Urothelium cell line (cell line): ENCODE measurements around the gene UBR3.
"Not testable (repeated sequence)": the region's sequence is repeated elsewhere in the genome, so short reads cannot be mapped to it uniquely, and the experiment has no call there.

Experiments used
- DNase-seq: peaks from one replicate; pipeline ENCODE4 v3.0.0; 2011; ENCODE audit warnings: low spot score, mixed read lengths
- FAIRE-seq: peaks from 2 replicates; lab custom pipeline; 2011; peaks lifted over from hg19 to GRCh38; lab: Jason Lieb, UNC

The UBR3 gene

DNA sequence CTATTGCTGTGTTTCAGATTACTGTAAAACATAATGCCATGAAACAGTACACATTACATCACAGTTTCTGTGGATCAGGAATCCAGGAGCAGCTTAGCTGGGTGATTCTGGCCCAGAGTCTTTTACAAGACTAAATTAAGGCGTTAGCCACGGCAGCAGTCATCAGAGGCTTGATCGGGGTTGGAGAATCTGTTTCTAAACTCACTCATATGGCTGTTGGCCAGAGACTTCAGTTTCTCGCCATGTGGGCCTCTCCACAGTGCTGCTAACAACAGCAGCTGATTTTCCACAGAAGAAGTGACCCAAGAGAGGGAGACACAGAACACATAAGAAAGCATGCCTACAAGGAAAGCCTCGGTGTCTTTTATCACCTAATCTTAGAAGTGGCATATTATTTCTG lies 261.5 kb downstream of the UBR3 start:
- no peak for FAIRE-seq
- DNase-seq, result no peak

DNA sequence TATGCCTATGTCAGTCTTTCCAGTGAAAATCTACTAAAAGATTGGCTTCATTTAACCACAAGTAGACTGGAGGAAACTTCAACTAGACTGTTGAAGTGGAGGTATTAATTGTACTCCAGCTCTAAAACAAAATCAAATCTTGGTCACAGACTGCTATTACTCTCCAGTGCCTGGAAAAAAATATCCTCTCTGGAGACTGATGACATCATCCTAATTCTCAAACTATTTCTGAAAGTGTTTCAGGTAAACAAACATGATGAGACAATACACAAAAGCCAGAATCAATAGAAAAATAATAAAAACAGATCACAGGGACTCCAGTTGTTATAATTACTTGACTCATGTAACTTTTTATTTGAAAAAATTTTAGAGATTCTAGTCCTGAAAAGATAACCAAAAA lies 263.0 kb downstream of the UBR3 start:
- FAIRE-seq, result no peak
- DNase-seq, result no peak

DNA sequence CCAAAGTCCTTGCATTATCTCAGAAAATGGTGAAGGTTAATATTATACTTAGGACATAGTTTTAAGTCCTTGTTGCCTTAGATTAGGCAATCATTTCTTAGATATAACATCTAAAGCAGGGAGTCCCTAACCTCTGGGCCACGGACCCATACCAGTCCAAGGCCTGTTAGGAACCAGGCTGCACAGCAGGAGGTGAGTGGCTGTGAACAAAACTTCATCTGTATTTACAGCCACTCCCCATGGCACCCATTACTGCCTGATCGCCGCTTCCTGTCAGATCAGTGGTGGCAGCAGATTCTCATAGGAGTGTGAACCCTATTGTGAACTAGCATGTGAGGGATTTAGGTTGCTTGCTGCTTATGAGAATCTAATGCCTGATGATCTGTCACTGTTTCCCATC lies 264.2 kb downstream of the UBR3 start:
- FAIRE-seq, result no peak
- DNase-seq, result no peak

DNA sequence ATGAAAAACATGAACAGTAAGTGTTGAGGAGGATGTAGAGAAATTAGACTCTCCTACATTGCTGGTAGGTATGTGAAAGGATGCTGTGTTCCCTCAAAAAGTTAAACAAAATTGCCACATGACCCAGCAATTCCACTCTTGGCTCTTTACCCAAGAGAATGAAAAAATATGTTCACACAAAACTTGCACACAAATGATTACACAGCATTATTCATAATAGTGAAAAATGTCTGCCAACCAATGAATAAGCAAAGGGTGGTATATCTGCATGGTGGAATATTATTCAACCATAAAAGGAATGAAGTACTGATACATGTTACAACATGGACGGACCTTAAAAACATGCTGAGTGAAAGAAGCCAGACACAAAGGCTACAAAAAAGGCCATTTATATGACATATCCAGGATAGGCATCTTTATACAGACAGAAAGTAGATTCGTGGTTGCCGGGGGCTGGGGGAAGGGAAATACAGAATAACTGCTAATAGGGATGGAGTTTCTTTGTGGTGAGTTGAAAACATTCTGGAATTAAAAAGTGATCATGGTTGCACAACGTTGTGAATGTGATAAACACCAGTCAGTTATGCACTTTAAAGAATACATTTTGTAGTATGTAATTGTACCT lies 265.3 kb downstream of the UBR3 start:
- FAIRE-seq (no peak), DNase-seq (no peak)

DNA sequence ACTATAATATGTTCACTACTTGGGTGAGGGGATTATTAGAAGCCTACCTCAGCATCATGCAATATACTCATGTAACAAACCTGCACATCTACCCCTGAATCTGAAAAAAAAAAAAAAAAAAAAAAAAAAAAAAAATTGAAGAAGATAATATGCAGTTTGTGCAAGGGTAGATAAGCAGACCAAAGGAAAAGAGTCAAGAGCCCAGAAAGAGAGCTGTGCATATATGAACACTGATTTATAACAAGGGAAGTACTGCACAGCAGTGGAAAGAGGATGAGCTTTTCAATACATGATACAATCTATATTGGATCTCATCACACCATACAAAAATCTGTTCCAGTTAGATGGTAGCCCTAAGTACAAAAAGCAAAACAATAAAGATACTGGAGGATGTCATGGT lies 268.1 kb downstream of the UBR3 start:
- DNase-seq, result no peak
- no peak for FAIRE-seq

DNA sequence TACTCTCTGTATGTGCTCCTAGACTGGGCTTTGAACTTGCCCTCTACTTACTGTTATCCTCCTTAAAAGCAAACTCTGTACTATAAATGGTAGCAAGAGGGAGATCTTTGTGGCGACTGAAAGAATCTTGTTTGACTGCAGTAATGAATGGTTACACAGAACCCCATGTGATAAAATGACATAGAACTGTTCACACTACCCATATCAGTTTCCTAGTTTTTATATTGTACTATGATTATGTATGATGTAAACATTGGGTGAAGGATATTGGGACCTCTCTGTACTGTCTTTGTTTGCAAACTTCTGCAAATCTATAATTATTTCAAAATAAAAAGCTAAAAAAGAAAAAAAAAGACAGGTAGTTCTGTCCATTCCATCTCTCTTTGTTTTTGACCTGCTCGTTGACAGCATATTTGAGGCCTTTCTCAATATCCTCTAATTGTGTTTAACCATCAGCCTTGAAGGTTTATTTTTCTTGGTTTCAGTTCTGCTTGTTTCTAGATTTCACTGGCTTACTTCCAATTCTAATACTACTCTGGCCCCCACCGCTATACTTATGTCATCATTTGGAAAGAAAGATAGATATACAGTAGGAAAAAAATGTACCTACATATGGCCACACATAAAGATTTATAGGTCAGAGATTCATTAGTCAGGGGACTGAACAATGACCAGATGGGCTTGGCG lies 271.5 kb downstream of the UBR3 start:
- FAIRE-seq (no peak), DNase-seq (no peak)

DNA sequence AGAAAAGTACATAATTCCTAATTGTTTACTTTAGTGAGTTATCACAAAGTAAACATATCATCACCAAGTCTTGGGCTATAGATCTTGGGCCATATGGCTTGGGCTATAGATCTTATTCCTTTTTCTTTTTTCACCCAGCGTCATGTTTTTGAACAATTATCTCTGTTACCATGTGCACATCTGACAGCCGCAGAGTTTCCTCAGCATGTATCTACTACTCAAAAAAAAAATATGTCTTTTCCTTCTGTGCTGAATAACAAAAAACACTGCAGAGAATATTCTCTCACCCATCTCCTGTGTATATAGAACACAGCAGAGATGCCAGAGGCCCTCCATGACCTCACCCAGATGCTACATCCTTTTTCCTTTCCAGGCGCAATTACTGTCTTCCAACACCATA lies 274.5 kb downstream of the UBR3 start:
- DNase-seq, result no peak
- FAIRE-seq, result no peak

DNA sequence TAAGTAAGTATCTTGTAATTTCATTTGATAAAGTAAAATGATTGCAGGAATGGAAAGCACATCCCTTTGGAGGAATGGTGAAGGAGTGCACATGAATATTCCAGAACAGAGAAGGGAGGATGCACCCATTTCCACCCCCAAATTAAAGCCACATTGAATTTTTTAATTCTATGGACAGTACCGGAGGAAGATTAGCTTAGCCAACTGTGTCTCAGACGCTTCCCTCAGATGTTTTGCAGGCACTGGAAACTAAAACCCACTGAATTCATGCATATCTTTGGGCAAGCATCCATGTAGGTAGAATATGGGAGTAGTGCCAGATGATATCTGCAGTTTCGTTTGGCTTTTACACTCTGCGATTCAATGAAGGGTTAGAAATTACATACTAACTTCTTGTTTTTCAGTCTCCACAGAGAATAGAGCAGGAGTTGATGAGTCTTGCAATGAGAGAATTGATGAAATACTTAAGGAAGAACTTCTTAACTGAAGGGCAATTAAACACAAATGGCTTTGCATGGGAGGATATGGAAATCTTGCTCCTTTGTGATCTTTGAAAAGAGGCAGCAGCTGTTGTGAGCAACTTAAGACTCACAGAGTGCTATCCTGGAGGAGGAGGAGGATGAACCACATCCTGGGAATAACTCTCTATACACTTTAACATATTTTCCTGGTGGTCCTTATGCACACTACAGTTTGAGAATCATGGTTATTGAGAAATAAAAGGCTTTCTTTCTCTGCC lies 279.0 kb downstream of the UBR3 start:
- FAIRE-seq (no peak), DNase-seq (no peak)

DNA sequence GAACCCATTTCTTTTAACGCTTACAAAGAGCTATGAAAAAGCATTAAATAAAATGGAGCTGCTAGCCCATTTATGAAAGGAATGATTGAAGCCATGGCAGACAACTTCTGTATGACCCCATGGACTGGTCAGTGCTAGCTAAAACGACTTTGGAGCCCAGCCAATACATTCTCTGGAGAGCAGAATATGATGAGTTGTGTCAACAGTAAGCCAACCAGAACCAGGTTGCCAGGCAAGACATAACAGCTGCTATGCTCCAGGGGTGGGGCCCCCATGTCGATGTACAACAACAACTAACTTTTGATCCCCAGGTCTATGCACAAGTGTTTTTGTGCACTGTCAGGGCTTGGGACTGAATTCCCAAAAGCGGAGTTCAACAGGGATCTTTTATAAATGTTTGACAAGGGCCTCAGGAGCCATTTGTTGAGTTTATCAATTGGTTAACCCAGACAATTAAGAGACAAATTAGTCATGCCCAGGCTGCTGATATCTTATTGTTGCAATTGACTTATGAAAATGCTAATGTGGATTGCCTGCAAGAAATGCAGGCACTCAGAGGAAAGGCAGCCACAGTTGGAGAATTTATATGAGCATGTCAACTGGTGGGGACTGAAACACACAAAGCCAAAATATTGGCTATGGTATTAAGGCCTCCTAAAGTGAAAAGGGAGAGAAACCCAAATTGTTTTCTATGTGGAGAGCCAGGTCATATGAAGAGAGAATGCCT lies 286.1 kb downstream of the UBR3 start:
- FAIRE-seq, result no peak
- DNase-seq, result no peak

DNA sequence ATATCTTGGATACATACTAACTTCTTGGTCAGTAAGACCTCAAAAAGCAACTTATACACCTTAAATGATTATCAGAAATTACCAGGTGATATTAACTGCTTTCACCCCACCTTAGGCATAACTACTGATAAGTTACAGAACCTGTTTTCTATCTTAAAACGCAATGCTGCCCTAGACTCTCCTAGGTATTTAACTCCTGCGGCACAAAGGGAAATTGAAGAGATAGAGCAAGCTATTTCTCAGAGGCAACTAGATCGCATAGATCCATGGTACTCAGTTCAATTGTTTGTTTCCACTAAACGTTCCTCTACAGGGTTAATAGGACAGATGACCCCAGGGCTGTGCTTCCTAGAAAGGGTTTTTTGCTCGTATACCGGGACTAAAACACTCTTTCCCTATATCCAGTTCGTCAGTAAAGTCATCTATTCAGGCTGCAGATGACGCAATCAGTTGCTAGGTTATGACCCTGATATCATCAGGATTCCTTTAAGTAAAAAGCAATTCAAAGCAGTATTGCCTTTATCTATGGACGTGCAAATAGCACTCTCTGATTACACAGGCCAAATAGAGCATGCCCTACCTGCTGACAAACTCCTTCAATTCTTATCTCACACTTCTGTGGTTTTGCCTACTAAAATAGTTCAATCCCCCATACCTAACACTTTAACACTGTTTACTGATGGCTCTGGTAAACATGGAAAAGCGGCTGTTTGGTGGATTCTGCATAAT lies 288.4 kb downstream of the UBR3 start:
- DNase-seq (no peak), FAIRE-seq (no peak)

DNA sequence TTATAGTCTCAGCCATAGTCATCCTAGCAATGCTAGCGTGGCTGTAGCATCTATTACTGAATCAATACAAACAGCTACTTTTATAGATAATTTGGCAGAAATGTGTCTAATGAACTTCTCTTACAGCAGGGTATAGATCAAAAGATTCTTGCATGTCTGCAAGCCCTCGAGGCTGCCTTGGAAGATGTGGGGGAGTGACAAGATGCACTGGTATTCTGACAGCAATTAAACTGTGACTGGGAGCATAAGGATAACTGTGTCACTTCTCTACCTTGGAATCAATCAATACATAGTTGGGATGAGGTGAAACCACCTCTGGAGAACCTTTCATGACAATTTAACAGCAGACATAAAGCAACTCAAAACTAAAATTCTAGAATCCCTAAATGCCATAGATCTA lies 291.4 kb downstream of the UBR3 start:
- no peak for DNase-seq

DNA sequence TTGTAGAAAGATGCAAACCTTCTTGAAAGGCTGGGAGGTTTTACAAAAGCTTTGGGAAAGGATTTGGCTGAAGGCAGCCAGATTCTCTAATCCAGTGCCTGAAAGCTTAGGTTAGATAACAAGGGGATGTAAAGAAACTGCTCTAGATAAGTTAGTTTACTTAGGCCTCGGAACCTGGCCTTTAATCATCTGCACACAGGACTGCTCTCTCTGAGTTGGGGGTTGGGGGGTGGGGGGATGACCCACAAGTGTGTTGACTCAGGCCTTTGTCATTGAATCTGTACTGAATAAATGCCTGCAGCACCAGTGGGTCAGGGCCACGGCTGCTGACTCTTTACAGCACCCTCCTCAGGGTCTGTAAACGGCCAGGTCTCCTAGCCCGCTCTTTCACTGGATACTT lies 292.1 kb downstream of the UBR3 start:
- not testable (repeated sequence) for DNase-seq, FAIRE-seq

More for the DNA sequence above, 291.4 kb downstream of the UBR3 start:
- no peak for FAIRE-seq

DNA sequence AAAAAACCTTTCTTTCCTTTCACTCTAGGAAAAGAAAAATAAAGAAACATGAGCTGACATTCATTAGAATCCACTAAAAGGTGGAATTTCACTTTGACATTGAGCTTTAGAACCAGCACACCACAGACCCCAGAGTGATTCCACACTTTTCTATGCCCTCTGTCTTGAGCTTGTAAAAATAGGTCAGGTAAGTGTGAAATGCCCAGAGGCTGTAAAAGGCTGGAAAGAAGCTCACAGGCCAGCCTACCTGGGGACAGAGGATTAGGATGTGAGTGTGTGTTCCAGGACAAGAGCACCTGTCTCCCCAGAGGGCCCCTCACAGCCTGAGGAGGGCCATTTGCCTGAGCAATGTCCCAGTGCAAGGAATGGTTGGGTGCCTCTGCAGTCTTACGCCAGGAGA lies 294.4 kb downstream of the UBR3 start:
- DNase-seq, result no peak
- FAIRE-seq, result no peak

DNA sequence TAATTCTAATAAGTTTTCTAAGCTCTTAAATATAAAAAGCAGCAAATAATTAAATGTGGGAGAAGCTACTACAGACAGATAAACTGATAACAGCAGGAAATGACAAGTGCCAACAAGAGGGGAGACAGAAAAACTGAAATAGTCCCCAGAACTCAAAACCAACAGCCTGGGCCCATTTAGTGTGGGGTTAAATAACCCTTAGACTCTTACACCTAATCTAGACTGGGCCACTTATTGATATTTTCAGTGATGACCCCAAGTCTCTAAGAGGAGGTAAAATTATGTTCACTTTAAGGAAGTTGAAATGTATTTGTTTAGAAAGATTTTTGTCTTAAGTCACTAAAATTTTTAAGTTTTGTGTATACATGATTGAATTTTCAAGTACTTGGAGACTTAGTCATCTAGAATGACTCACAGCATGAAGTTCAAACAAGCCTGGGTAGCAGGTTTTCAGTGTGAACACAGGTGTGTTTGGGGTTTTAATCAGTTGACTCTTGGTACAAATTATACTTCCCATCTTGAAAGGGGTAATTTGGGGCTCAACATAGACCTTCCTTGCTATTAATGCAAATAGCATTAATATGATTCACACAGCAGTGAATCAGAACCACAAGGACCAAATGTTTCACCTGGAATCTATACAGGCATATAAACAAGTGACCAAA lies 295.8 kb downstream of the UBR3 start:
- DNase-seq, result peak; percentile 58
- FAIRE-seq, result no peak

DNA sequence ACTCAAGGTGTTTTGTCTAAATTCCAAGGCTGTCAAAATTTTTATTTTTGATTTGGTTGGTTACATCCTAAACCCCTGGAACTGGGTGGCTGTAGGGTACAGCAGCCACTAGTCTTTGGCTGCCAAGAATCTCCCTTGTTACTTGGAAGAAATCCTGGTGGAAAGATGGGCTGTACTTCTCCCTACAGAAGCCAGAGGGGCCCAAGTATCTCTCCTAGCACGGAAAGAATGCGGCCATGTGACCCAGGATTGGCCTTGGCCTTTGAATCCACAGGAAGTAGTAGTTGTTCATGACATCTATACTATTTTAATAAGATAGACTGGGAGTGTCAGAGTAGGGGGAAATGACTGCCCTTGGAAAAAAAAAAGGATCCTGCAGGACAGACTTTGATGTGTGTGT lies 296.3 kb downstream of the UBR3 start:
- no peak for FAIRE-seq
- peak; percentile 62 for DNase-seq

DNA sequence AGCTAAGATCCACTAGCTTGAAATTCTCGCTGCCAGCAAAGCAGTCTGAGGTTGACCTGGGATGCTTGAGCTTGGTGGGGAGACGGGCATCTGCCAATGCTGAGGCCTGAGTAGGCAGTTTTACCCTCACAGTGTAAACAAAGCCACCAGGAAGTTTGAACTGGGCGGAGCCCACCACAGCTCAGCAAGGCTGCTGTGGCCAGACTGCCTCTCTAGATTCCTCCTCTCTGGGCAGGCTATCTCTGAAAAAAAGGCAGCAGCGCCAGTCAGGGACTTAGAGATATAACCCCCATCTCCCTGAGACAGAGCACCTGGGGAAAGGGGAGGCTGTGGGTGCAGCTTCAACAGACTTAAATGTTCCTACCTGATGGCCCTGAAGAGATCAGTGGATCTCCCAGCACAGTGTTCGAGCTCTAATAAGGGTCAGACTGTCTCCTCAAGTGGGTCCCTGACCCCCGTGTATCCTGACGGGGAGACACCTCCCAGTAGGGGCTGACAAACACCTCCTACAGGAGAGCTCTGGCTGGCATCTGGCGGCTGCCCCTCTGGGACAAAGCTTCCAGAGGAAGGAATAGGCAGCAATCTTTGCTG lies 299.0 kb downstream of the UBR3 start:
- DNase-seq, FAIRE-seq: not testable (repeated sequence)
